Activated CD8-positive, alpha-beta memory T cell treated with anti-CD3 and anti-CD28 coated beads, Interleukin-2, amount 50 U/mL, for 24 hours (primary cell): Measurements from ENCODE around the gene CYGB.

Source experiments
- DNase-seq: peaks from one replicate; pipeline ENCODE4 v3.0.0-alpha.2; 2020; ENCODE audit errors: extremely low read depth

Gene CYGB

GRCh38 chr17:76501018-76501826 is 36.3 kb downstream of the CYGB start, which contains the start of gene RHBDF2:
TSS of gene RHBDF2 (minus strand) at chr17:76501423. CDS start at chr17:76481524, 19,899 bp downstream.
- DNase-seq: peak; percentile 88

- DNase-seq: no peak
Measured at GRCh38 chr17:76500747-76501017, 36.8 kb downstream of the CYGB start.

- no peak for DNase-seq
Measured at GRCh38 chr17:76500074-76500746, 37.3 kb downstream of the CYGB start.

GRCh38 chr17:76499267-76499667 is 38.2 kb downstream of the CYGB start:
- DNase-seq: no peak

GRCh38 chr17:76498876-76499251 is 38.6 kb downstream of the CYGB start:
- DNase-seq: no peak

- no peak for DNase-seq
Measured at GRCh38 chr17:76497979-76498875, 39.3 kb downstream of the CYGB start.

- no peak for DNase-seq
Measured at GRCh38 chr17:76497699-76497978, 39.9 kb downstream of the CYGB start.

GRCh38 chr17:76496464-76496863 is 41.0 kb downstream of the CYGB start:
- no peak for DNase-seq

GRCh38 chr17:76495663-76496400 is 41.7 kb downstream of the CYGB start:
- no peak for DNase-seq

GRCh38 chr17:76493505-76494167 is 43.9 kb downstream of the CYGB start:
- no peak for DNase-seq

GRCh38 chr17:76492989-76493501 is 44.5 kb downstream of the CYGB start:
- no peak for DNase-seq

- no peak for DNase-seq
Measured at GRCh38 chr17:76492123-76492988, 45.2 kb downstream of the CYGB start.

- no peak for DNase-seq
Measured at GRCh38 chr17:76491271-76492122, 46.0 kb downstream of the CYGB start.

GRCh38 chr17:76490112-76490710 is 47.3 kb downstream of the CYGB start:
- no peak for DNase-seq

GRCh38 chr17:76487451-76488192 is 49.9 kb downstream of the CYGB start:
- no peak for DNase-seq

GRCh38 chr17:76485569-76485968 is 51.9 kb downstream of the CYGB start:
- no peak for DNase-seq

- DNase-seq: no peak
Measured at GRCh38 chr17:76484228-76484725, 53.2 kb downstream of the CYGB start.

- DNase-seq: no peak
Measured at GRCh38 chr17:76481071-76481655, 56.3 kb downstream of the CYGB start.
